Stromal cell of bone marrow (primary cell): ENCODE measurements around the gene LBP.
"Not testable (repeated sequence)": the region's sequence is repeated elsewhere in the genome, so short reads cannot be mapped to it uniquely, and the experiment has no call there.

Source experiments
- DNase-seq: peaks from one replicate; pipeline ENCODE4 v3.0.0-alpha.2; 2012; ENCODE audit warnings: low read depth

The LBP gene

DNA sequence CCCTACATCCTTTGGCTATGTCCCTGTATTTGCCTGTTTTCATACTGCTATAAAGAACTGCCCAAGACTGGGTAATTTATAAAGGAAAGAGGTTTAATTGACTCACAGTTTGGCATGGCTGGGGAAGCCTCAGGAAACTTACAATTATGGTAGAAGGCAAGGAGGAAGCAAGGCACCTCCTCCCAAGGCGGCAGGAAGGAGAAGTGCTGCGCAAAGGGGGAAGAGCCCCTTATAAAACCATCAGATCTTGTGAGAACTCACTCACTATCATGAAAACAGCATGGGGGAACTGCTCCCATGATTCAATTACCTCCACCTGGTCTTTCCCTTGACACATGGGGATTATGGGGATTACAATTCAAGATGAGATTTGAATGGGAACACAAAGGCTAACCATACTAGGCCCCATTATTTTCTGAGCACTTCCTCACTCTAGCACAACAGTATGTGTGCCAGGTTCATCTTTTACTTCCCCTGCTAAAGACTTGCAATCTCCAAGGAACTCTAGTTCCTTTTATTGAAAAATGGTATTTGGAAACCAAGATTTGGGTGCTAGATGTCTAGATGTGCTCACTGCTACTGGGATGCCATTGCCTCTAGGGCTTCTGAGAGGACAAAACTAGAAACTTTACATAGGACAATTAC, 49.6 kb downstream of the LBP start:
- not testable (repeated sequence) for DNase-seq

DNA sequence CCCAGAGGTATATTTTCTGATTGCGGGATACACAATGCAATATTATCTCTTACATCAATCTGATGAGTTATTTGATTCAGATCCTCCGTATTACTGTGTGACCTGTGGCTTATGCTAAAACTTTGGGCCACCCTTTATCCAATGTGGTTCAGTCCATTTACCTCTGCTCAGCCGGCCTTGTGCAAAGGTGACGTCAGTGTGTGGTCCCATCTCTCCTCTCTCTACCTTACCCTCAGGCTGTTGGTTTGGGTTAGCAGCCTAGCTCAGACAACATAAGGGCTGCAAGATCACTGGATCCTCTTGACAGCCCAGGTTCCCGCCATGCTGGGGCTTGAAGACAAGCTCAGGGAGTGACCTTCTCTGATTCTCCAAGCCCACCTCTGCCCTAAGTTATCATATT, 55.8 kb downstream of the LBP start:
- DNase-seq = no peak

DNA sequence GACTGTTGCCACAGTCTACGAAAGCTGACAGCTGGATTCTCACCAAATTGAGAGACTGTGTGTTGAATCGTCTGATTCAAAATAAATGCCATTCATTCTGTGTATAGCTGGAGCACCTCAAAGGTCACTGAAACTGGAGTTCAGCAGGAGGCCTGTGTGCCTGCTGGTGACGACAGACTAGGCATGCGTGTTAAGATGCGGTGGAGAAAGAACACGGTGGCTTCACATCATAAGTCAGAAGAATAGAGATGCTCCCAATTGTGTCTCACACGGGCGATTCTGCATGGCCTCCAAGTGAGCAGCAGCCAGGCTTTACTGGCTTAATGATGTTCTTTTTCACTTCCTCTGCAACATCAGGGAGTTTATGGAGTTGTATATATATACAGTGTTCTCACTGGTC, 56.5 kb downstream of the LBP start:
- no peak for DNase-seq

- DNase-seq = no peak
Observed at GRCh38 chr20:38404016-38404415, 57.7 kb downstream of the LBP start.

- DNase-seq = no peak
Observed at GRCh38 chr20:38405132-38405531, 58.9 kb downstream of the LBP start.

- DNase-seq = no peak
Observed at GRCh38 chr20:38406476-38406875, 60.2 kb downstream of the LBP start.

DNA sequence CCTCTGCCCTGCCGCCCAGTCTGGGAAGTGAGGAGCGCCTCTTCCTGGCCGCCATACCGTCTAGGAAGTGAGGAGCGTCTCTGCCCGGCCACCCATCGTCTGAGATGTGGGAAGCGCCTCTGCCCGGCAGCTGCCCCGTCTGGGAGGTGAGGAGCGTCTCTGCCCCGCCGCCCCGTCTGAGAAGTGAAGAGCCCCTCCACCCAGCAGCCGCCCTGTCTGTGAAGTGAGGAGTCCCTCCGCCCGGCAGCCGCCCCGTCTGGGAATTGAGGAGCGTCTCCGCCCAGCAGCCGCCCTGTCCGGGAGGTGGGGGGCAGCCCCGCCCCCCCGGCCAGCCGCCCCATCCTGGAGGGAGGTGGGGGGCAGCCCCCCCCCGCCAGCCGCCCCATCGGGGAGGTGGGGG, 61.0 kb downstream of the LBP start:
- no peak for DNase-seq

DNA sequence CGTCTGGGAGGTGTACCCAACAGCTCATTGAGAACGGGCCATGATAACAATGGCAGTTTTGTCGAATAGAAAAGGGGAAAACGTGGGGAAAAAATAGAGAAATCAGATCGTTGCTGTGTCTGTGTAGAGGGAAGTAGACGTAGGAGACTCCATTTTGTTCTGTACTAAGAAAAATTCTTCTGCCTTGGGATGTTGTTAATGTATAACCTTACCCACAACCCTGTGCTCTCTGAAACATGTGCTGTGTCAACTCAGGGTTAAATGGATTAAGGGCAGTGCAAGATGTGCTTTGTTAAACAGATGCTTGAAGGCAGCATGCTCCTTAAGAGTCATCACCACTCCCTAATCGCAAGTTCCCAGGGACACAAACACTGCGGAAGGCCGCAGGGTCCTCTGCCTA, 61.5 kb downstream of the LBP start:
- DNase-seq = not testable (repeated sequence)

DNA sequence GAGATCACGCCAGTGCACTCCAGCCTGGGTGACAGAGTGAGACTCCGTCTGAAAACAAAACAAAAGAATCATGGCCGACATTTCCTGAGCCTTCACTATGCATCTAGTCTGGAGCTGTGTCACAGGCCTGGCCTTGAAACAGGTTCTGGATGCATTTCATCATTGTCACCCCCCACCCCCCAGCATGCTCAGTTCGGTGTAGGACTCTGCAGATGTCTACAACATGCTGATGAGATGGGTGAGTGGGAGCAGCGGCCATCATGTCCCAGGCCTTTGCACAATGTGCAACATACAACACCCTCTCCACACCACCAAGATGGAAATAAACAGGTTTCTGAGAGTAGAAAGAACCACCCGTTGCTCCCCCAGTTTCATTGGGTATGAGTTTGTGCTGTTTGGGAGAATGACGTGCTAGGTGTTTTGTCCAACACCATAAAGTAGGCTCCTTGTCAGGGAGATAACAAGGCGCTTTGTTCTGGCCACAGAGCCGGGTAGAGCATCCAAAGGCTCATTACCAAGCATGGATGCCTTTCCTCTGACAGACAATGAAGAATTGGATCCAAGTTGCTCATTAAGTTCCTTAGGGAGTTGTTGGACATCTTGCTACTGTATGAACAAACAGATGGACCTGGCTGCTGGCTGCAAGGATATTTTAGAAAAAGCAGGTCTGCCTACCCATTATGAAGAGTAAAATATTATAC, 66.7 kb downstream of the LBP start:
- DNase-seq = no peak

GRCh38 chr20:38414769-38415450, 68.6 kb downstream of the LBP start:
- DNase-seq = no peak

DNA sequence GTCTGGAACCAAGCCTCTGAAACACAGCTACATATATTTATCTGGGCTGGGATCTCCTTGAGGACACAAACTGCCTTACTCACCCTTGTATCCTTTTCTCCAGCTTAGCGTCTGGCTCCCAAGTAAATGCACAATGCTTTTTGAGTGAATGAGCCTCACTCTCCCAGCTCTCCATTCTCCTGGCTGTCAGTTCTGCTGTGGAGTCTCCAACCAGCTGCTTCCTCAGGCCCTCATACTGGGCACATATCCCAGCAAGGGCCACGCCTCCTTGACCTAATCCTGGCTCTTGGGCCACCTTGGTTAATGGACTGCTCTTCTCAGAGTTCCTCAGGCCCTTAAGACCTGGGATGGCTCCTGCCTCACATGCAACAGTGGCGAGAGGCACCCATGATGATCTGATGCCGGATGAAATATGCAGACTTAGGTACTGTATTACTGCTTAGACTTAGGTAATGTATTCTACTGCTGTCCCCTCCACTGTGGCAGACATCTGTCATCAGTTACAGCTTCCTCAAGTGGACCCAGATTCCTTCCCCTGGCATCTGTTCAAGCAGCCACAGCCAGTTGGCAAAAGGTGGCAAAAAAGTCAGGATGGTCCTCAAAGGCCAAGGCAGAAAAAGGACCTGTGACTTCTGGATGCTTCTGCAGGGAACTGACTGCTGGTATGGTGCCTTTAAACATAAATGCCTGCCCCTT, 72.4 kb downstream of the LBP start:
- no peak for DNase-seq

- no peak for DNase-seq
Observed at GRCh38 chr20:38420388-38421085, 74.3 kb downstream of the LBP start.

GRCh38 chr20:38421915-38422314, 75.6 kb downstream of the LBP start:
- no peak for DNase-seq

DNA sequence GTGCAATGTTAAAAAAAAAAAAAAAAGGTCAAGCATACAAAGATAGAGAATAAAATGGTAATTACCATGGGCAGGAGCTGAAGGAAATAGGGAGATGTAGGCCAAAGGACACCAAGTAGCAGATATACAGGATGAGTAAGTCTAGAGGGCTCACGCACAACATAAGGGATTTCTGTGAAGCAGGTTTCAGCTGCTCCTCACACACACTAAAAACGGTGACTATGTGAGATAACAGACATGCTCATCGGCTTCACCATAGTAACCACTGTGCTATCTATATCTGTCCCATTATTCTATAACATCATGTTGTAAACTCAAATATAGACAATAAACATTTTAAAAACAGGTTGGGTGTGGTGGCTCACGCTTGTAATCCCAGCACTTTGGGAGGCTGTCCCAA, 77.3 kb downstream of the LBP start:
- DNase-seq = no peak

GRCh38 chr20:38424401-38424800, 78.1 kb downstream of the LBP start:
- no peak for DNase-seq

DNA sequence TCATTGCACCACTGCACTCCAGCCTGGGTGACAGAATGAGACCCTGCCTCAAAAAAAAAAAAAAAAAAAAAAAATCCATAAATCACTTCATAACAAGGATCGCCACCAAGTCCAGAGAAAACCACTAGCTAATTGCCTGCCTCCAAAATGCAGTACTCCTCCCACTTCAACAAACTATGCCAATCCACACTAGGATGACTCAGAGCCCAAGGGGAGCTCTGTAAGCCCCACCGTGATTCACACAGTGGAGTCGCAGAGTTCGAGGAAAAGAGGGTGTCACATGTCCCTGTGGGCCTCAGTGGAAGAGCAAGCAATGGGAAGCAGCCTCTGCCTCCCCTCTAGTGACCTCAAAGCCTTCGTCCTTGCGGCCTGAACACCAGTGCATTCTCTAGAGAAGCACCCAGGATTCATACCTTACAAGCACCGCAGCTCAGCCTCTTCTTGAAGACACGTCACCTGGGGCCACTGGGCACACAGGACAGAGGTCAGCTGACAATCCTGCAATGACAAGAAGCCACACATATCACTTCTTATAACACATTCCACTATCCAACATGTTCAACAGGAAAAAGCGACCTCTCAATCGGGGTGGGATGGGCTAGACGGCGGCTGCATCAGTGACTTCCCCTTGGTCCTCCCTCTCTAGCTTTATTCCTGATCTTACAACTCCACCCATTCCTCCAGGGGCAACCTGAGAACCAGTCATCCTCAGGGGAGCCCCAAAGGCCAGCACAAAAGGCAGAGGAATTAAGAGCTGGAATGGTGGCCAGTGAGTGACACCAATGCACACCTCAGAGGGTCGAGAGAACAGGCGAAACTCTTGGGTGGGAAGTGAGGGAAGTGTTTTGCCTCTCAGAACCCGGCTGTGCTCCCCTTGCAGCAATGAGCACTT, 80.0 kb downstream of the LBP start:
- peak; percentile 92 for DNase-seq
